Hepatocyte (in vitro differentiated cells): ENCODE measurements around the gene FGR. TPM values are rescaled to one million over a fixed set of nuclear protein-coding genes. Genes with fewer than 3 reads are reported as not detected.
A peak's percentile ranks its signal among the peaks of the same experiment; 100 is the strongest.

Experiments
- DNase-seq: peaks from one replicate; pipeline ENCODE4 v3.0.0-alpha.2; 2016; ENCODE audit warnings: low spot score
- H2AFZ ChIP-seq: fragments of 200-600 bp; sonication (generic); 2 replicates; pipeline ENCODE4 v1.6.0; 2016; ENCODE audit warnings: antibody characterized with exemption, mild to moderate bottlenecking
- H3K27ac ChIP-seq: fragments of 200-600 bp; sonication (generic); 2 replicates; pipeline ENCODE4 v1.5.1; 2016; ENCODE audit warnings: mild to moderate bottlenecking
- H3K27me3 ChIP-seq: fragments of 200-600 bp; sonication (generic); 2 replicates; pipeline ENCODE4 v1.6.1; 2016
- H3K36me3 ChIP-seq: fragments of 200-600 bp; sonication (generic); replicated peaks from 2 replicates; pipeline ENCODE4 v1.5.1; 2016; ENCODE audit warnings: low read depth; ENCODE audit not compliant: insufficient read depth
- H3K4me1 ChIP-seq: fragments of 200-600 bp; sonication (generic); 2 replicates; pipeline ENCODE4 v1.5.1; 2016; ENCODE audit warnings: mild to moderate bottlenecking, moderate library complexity; ENCODE audit not compliant: insufficient read depth
- H3K4me2 ChIP-seq: fragments of 200-600 bp; sonication (generic); 2 replicates; pipeline ENCODE4 v1.6.0; 2016
- H3K4me3 ChIP-seq: fragments of 200-600 bp; sonication (generic); 2 replicates; pipeline ENCODE4 v1.5.1; 2016; ENCODE audit warnings: mild to moderate bottlenecking
- H3K79me2 ChIP-seq: fragments of 200-600 bp; sonication (generic); 2 replicates; pipeline ENCODE4 v1.6.0; 2017; ENCODE audit warnings: mild to moderate bottlenecking
- H3K9me2 ChIP-seq: fragments of 200-600 bp; sonication (generic); replicated peaks from 2 replicates; pipeline ENCODE4 v1.6.0; 2017; ENCODE audit warnings: mild to moderate bottlenecking; ENCODE audit not compliant: insufficient read depth
- H3K9me3 ChIP-seq: fragments of 200-600 bp; sonication (generic); 2 replicates; pipeline ENCODE4 v1.5.1; 2016; ENCODE audit warnings: low read depth, mild to moderate bottlenecking
- H4K20me1 ChIP-seq: fragments of 200-600 bp; sonication (generic); 2 replicates; pipeline ENCODE4 v1.6.0; 2016; ENCODE audit warnings: mild to moderate bottlenecking; ENCODE audit not compliant: insufficient read depth, poor library complexity, severe bottlenecking
- CTCF ChIP-seq: fragments of 200-600 bp; sonication (generic); IDR thresholded peaks from 2 replicates; pipeline ENCODE4 v1.5.1; 2016; ENCODE audit warnings: antibody characterized with exemption, mild to moderate bottlenecking; ENCODE audit not compliant: poor library complexity
- EZH2 ChIP-seq: fragments of 200-600 bp; sonication (generic); IDR thresholded peaks from 2 replicates; pipeline ENCODE4 v1.6.1; 2016; ENCODE audit warnings: antibody characterized with exemption, mild to moderate bottlenecking, borderline replicate concordance
- EZH2phosphoT487 ChIP-seq: fragments of 200-600 bp; sonication (generic); IDR thresholded peaks from one replicate; pipeline ENCODE4 v1.6.1; 2018; ENCODE audit warnings: antibody characterized with exemption, mild to moderate bottlenecking, low read depth, moderate library complexity; ENCODE audit not compliant: unreplicated experiment, severe bottlenecking
- whole genome bisulfite sequencing: methylation state at CpG from one replicate; pipeline ENCODE4 v1.1.6; 2016; ENCODE audit warnings: low lambda C conversion rate; ENCODE audit errors: missing lambda C conversion rate; 5-methylcytosine and 5-hydroxymethylcytosine counted together
- polyA plus RNA-seq: library from polyadenylated mRNA; unstranded; fragments of >200 nt; fragmentation: Nextera tagmentation; extraction: Ambion mirVana; gene quantifications from 2 replicates; pipeline ENCODE4 v1.2.1, GENCODE V29; 2016
- total RNA-seq: library from RNA; depleted of rRNA; stranded (reverse); fragments of >200 nt; gene quantifications from 2 replicates; pipeline ENCODE4 v1.2.3, GENCODE V29; 2014

Gene FGR
- total and polyA plus RNA-seq, 2 experiments from 2014 or later: 0.28 to 0.73 TPM

- Histone ChIP-seq H3K9me3 (no peaks in the 10 kb centered on the region), H3K4me3 (no peak overlapping the region), H3K9me2 (no peaks in the 10 kb centered on the region), H3K27me3 (no peaks in the 10 kb centered on the region), H2AFZ (no peak overlapping the region), H3K36me3 (no peaks in the 10 kb centered on the region), H3K27ac (peak overlapping the region; percentile 60), H3K4me1 (peaks cover 26% of the 10 kb centered on the region), H3K4me2 (peak overlapping the region; percentile 73), H3K79me2 (peaks cover 20% of the 10 kb centered on the region), H4K20me1 (peaks cover 11% of the 10 kb centered on the region)
- TF ChIP-seq EZH2 (no peak), EZH2phosphoT487 (no peak), CTCF (no peak)
- WGBS: 69% methylated on average over 3 of the region's 3 CpGs
- DNase-seq: peak; percentile 38
These were observed 28.2 kb downstream of the FGR start for GRCh38 chr1:27606708-27607238.

GRCh38 chr1:27605796-27606707 lies 28.9 kb downstream of the FGR start:
- no peak overlapping the region for H3K4me3 ChIP-seq
- peak overlapping the region; percentile 73 for H3K4me2 ChIP-seq
- peak; percentile 75 for DNase-seq
- H3K79me2 ChIP-seq: peaks cover 27% of the 10 kb centered on the region
- no peaks in the 10 kb centered on the region for H3K27me3 ChIP-seq
- TF ChIP-seq EZH2 (no peak), CTCF (peak; percentile 99), EZH2phosphoT487 (no peak)
- H3K9me3 ChIP-seq: no peaks in the 10 kb centered on the region
- peak overlapping the region; percentile 60 for H3K27ac ChIP-seq
- no peaks in the 10 kb centered on the region for H3K36me3 ChIP-seq
- no peak overlapping the region for H2AFZ ChIP-seq
- no peaks in the 10 kb centered on the region for H3K9me2 ChIP-seq
- 12% methylated on average over 11 of the region's 11 CpGs for WGBS
- peaks cover 18% of the 10 kb centered on the region for H4K20me1 ChIP-seq
- peaks cover 33% of the 10 kb centered on the region for H3K4me1 ChIP-seq

- 87% methylated on average over 7 of the region's 7 CpGs for WGBS
- Histone ChIP-seq H3K27ac (no peak overlapping the region), H3K27me3 (no peaks in the 10 kb centered on the region), H3K4me2 (no peak overlapping the region), H3K36me3 (no peaks in the 10 kb centered on the region), H3K9me3 (no peaks in the 10 kb centered on the region), H4K20me1 (peaks cover 25% of the 10 kb centered on the region), H2AFZ (no peak overlapping the region), H3K79me2 (peaks cover 34% of the 10 kb centered on the region), H3K4me3 (no peak overlapping the region), H3K9me2 (no peaks in the 10 kb centered on the region), H3K4me1 (peaks cover 41% of the 10 kb centered on the region)
- DNase-seq: no peak
- no peak for TF ChIP-seq EZH2phosphoT487
- no peak for TF ChIP-seq CTCF
- TF ChIP-seq EZH2: no peak
These were observed 29.7 kb downstream of the FGR start for GRCh38 chr1:27605300-27605766.
